Measurements from ENCODE around the gene AGMAT.
"Not testable (repeated sequence)": the region's sequence is repeated elsewhere in the genome, so short reads cannot be mapped to it uniquely, and the experiment has no call there.

Gene AGMAT

DNA sequence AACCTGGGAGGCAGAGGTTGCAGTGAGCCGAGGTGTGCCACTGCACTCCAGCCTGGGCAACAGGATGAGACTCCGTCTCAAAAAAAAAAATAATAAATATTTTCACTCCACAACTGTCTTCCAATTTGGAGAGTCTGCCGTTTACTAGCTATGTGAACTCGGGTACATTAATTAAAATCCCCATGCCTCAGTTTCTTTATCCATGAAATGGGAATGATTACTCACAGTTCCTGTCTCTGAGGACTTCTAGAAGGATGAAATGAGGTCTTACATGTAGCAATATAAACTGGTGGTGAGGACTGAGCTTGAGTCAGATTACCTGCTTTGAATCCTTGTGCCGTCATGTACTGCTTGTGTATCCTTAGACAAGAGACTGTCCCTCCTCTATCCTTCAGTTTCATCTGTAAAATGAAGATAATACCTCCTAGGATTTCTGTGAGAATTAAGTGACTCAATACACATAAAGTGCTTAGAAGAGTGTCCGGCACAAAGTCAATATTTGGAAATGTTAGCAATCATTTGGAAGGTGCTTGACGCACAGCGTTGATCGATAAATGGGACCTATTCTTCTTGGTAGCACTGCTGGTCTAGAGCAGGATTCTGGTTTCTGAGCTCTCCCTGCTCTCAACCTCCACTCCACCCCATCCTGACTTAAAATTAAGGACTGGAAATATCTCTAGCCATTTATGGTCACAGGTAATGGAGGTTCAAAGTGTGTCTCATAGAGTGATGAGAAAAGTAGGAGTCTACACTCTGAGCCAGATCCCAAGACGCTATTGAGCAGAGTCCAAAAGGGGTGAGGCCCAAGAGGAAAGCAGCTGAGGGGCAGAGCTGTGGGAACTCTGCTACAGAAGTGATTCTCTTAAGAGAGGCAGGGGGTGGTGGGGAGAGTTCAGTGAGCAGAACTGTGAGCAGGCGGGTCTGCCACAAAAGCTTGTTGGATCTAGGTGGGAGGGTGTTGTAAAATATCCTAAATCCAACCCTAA lies 20.8 kb upstream of the AGMAT start:
- no peak overlapping the region for H3K9ac ChIP-seq (ENCODE audit: low read depth, low read length)
- DNase-seq (no peak), ATAC-seq (ENCODE audit: insufficient read depth, low read depth) (no peak)
- H3K79me2 ChIP-seq (ENCODE audit: insufficient read depth, low read length), result no peaks in the 10 kb centered on the region
- no peak overlapping the region for H2AFZ ChIP-seq (ENCODE audit: low read depth, low read length)
- H3K27me3 ChIP-seq (ENCODE audit: insufficient read depth, low read length, poor library complexity), result no peaks in the 10 kb centered on the region
- no peaks in the 10 kb centered on the region for H3K36me3 ChIP-seq (ENCODE audit: insufficient read depth, low read length)
- H3K4me1 ChIP-seq (ENCODE audit: insufficient read depth, low read length), result no peaks in the 10 kb centered on the region
- TF ChIP-seq, protein P1, sequence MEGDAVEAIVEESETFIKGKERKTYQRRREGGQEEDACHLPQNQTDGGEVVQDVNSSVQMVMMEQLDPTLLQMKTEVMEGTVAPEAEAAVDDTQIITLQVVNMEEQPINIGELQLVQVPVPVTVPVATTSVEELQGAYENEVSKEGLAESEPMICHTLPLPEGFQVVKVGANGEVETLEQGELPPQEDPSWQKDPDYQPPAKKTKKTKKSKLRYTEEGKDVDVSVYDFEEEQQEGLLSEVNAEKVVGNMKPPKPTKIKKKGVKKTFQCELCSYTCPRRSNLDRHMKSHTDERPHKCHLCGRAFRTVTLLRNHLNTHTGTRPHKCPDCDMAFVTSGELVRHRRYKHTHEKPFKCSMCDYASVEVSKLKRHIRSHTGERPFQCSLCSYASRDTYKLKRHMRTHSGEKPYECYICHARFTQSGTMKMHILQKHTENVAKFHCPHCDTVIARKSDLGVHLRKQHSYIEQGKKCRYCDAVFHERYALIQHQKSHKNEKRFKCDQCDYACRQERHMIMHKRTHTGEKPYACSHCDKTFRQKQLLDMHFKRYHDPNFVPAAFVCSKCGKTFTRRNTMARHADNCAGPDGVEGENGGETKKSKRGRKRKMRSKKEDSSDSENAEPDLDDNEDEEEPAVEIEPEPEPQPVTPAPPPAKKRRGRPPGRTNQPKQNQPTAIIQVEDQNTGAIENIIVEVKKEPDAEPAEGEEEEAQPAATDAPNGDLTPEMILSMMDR (IDR thresholded peaks at IDR 0.05; ENCODE audit: borderline replicate concordance, extremely low read depth, low read length, poor library complexity, severe bottlenecking), result no peak
- TF ChIP-seq EZH2 (IDR thresholded peaks at IDR 0.05; ENCODE audit: borderline replicate concordance, low read depth, low read length, severe bottlenecking), result no peak
- no peak overlapping the region for H3K4me3 ChIP-seq (ENCODE audit: low read depth in 1 of 2, low read length in 2 of 2)
- H3K9me3 ChIP-seq (ENCODE audit: insufficient read depth, low read length, severe bottlenecking), result no peaks in the 10 kb centered on the region
- no peak overlapping the region for H3K4me2 ChIP-seq (ENCODE audit: insufficient read depth, low read length)
- H3K27ac ChIP-seq (ENCODE audit: low read length), result no peak overlapping the region
- no peaks in the 10 kb centered on the region for H4K20me1 ChIP-seq (ENCODE audit: insufficient read depth, low read length)

GRCh38 chr1:15604400-15604799 lies 19.5 kb upstream of the AGMAT start:
- not testable (repeated sequence) for ATAC-seq (ENCODE audit: insufficient read depth, low read depth); H3K9me3 ChIP-seq (ENCODE audit: insufficient read depth, low read length, severe bottlenecking); H2AFZ ChIP-seq (ENCODE audit: low read depth, low read length); H3K4me1 ChIP-seq (ENCODE audit: insufficient read depth, low read length); H3K4me2 ChIP-seq (ENCODE audit: insufficient read depth, low read length); H3K4me3 ChIP-seq (ENCODE audit: low read depth in 1 of 2, low read length in 2 of 2); H3K79me2 ChIP-seq (ENCODE audit: insufficient read depth, low read length); H3K27me3 ChIP-seq (ENCODE audit: insufficient read depth, low read length, poor library complexity); DNase-seq; H3K9ac ChIP-seq (ENCODE audit: low read depth, low read length); H3K27ac ChIP-seq (ENCODE audit: low read length); H4K20me1 ChIP-seq (ENCODE audit: insufficient read depth, low read length); H3K36me3 ChIP-seq (ENCODE audit: insufficient read depth, low read length)

- H3K4me1 ChIP-seq (ENCODE audit: insufficient read depth, low read length); H2AFZ ChIP-seq (ENCODE audit: low read depth, low read length); H3K4me2 ChIP-seq (ENCODE audit: insufficient read depth, low read length); DNase-seq; H3K9me3 ChIP-seq (ENCODE audit: insufficient read depth, low read length, severe bottlenecking); H3K36me3 ChIP-seq (ENCODE audit: insufficient read depth, low read length); H3K27me3 ChIP-seq (ENCODE audit: insufficient read depth, low read length, poor library complexity); H3K4me3 ChIP-seq (ENCODE audit: low read depth in 1 of 2, low read length in 2 of 2); ATAC-seq (ENCODE audit: insufficient read depth, low read depth); H3K27ac ChIP-seq (ENCODE audit: low read length); H3K9ac ChIP-seq (ENCODE audit: low read depth, low read length); H4K20me1 ChIP-seq (ENCODE audit: insufficient read depth, low read length); H3K79me2 ChIP-seq (ENCODE audit: insufficient read depth, low read length): not testable (repeated sequence)
Observed at GRCh38 chr1:15603966-15604282, 19.1 kb upstream of the AGMAT start.

DNA sequence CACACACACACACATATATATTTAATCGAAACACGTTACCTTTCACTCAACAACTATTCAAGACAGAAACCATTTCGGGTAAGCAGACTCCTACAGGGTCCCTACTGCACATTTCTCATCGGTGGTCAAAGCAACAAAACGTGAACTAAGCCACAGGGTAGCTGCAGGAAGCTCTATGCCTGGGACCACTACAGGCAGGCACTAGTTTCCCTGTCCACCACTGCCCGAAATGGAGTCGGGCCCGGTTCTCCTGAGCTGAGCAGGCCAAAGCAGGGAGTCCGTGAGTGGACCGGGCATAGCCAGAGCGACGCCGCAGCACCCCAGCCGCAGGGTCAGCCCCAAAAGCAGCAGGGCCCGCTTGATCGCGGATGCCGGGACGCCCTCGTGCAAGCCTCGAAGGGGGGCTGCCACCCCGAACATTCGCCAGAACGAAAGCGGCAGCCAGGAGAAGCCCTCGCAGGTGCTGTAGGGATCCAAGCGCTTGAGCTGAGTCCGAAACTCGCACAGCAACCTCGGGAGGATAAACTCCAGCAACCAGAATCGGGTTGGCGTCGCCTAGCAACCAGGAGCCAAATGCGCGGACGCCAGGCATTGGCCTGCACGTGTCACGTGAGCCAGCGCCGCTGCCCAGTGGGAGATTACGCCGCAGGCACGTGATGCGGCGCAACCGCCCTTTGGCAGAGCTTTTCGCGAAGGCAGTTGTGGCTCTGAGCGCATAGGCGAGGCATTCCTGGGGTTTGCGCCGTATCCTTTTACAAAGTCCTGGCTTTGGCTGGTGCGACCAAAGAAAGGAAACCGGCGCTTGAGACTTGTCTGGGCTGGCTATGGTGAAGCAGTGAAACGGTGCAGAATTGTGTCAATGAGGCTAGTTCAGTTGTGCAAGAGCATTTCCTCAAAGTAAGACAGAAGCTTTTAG lies 18.5 kb upstream of the AGMAT start:
- ATAC-seq (ENCODE audit: insufficient read depth, low read depth) (no peak), DNase-seq (no peak)
- H3K4me3 ChIP-seq (ENCODE audit: low read depth in 1 of 2, low read length in 2 of 2), result no peak overlapping the region
- no peaks in the 10 kb centered on the region for H3K9me3 ChIP-seq (ENCODE audit: insufficient read depth, low read length, severe bottlenecking)
- H3K27ac ChIP-seq (ENCODE audit: low read length), result no peak overlapping the region
- no peaks in the 10 kb centered on the region for H3K27me3 ChIP-seq (ENCODE audit: insufficient read depth, low read length, poor library complexity)
- H3K79me2 ChIP-seq (ENCODE audit: insufficient read depth, low read length), result no peaks in the 10 kb centered on the region
- no peak for TF ChIP-seq EZH2 (IDR thresholded peaks at IDR 0.05; ENCODE audit: borderline replicate concordance, low read depth, low read length, severe bottlenecking)
- TF ChIP-seq, protein P1 (IDR thresholded peaks at IDR 0.05; ENCODE audit: borderline replicate concordance, extremely low read depth, low read length, poor library complexity, severe bottlenecking), result no peak
- H3K36me3 ChIP-seq (ENCODE audit: insufficient read depth, low read length), result no peaks in the 10 kb centered on the region
- no peak overlapping the region for H3K4me2 ChIP-seq (ENCODE audit: insufficient read depth, low read length)
- no peaks in the 10 kb centered on the region for H3K4me1 ChIP-seq (ENCODE audit: insufficient read depth, low read length)
- no peak overlapping the region for H2AFZ ChIP-seq (ENCODE audit: low read depth, low read length)
- H3K9ac ChIP-seq (ENCODE audit: low read depth, low read length), result no peak overlapping the region
- H4K20me1 ChIP-seq (ENCODE audit: insufficient read depth, low read length), result no peaks in the 10 kb centered on the region
